ENCODE measurements around the gene CKAP2L.
A peak's percentile ranks its signal among the peaks of the same experiment; 100 is the strongest.

CKAP2L gene, protein sequence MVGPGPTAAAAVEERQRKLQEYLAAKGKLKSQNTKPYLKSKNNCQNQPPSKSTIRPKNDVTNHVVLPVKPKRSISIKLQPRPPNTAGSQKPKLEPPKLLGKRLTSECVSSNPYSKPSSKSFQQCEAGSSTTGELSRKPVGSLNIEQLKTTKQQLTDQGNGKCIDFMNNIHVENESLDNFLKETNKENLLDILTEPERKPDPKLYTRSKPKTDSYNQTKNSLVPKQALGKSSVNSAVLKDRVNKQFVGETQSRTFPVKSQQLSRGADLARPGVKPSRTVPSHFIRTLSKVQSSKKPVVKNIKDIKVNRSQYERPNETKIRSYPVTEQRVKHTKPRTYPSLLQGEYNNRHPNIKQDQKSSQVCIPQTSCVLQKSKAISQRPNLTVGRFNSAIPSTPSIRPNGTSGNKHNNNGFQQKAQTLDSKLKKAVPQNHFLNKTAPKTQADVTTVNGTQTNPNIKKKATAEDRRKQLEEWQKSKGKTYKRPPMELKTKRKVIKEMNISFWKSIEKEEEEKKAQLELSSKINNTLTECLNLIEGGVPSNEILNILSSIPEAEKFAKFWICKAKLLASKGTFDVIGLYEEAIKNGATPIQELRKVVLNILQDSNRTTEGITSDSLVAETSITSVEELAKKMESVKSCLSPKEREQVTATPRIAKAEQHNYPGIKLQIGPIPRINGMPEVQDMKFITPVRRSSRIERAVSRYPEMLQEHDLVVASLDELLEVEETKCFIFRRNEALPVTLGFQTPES

DNA sequence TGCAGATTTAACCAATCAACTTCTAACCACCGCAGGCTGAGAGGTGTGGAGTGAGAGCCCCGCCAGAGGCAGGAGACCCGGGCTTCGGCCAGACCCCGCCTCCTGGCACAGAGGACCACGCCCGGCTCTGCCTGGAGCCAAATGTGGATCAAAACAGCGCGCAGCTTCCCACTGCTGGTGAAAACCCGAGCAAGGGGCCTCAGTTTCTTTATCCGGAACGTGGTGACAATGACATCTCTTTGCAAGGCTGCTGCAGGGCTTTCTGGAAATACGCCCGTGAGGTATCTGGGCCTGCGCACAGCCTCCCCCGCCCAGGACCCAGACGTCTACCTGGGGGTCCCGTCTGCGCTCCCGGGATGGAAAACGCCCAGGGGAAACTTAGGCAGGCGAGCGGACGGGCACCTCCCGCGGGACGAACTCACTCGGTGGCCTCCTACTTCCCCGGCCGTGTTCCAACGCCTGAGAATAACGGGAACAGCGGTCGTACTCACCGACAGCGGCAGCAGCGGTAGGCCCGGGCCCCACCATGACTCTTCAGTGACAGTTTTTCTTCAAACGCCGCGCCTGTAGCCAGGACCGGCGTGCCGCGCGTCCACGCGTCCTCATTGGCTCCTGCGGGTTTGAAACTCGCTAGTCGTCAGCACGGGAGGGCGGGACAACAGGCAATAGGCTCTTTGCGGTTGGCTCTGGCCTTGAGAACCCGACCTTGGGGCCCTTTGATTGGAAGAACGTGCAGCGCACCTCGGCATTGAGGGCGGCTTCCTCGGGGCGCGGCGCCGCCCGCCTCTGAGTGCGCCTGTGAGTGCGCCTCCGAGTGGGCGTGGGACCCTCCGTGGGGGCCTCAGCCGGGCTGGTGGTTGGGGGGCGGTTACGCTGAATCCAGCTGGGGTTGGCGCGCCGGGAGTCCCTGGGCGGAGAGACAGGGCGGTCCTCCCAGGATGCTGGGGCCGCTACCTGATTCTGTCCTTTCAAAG is at the start of gene CKAP2L:
Gene CKAP2L, minus strand, starts transcription at position 539 of the 974 bp plus-strand sequence. Its CDS starts 11 bp downstream, at position 528.
- peak; percentile 87 to 93 for DNase-seq (ENCODE audit: low read depth in 2 of 2)

DNA sequence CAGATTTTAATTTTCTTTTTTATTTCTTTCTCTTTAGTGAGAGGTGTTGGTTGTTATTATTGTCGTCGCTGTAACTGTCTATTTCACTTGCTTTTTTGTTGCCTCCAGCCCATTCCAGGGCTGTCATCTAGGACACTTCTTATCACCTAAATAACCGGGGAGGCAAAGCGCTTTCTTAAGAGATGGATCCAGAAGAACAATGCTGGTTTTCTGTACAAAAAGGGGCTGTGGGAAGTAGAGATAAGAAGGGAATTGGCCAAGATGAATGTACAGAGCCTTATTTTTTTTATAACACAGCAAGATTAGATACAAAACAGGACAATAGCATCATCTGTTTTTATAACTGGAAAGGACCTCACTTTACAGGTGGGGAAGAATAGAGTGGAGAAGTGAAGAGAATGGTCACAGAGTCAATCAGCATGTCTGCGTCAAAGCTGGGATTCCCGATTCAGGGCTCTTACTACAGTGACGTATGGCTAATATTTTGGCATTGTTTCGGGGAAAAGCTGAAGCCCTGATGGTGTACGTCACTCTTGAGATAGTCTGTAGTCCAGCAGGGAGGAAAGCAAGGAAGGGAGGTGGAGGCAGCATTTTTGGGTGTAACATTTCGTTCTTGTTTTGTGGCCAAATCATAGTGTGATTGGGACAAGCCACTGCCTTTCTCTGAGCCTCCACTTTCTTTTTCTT is 49.0 kb upstream of the CKAP2L start:
- DNase-seq (ENCODE audit: low read depth in 2 of 2), result no peak

DNA sequence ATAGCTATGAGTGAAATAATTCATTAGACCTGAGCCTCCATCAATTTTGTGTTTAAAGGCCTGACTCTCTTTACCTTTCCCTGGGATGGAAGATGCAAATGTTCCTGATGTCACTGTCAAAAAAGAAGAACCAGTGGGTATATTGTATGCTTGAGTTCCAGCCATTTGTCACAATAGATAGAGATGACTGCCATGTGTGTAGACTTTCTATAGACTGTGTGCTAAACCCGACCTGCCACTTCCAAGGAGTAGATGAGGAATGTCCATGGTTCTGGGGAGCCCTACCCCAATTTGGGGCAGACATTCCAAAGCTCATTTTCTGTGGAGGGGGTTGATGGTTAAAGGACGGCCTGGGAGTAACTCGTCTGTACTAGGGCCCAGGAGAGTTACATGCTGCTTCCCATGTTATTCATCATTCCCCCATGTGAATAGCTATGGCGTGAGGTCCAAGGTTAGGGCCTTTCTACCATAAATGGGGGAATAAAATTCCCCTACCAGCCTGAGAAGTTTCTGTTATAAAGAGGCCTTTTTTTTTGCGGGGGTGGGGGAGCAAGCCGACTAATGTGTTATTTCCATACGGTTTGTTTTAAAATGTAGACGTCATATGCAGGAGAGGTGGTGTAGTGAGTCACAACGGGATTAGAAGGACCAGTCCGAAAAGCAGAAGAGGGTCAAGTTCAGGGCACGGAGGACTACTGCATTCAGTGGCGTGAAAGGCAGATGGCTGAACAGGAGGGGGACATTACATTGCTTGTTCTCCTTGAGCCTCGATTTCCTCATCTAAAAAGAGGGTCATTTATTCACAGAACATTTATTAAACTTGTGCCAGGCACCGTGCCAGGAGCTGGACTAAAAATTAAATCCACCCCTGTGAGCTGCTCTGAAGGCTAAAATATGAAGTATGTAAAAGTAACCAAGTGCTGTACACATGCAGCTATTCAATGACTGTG is 48.2 kb upstream of the CKAP2L start:
- no peak for DNase-seq (ENCODE audit: low read depth in 2 of 2)

DNA sequence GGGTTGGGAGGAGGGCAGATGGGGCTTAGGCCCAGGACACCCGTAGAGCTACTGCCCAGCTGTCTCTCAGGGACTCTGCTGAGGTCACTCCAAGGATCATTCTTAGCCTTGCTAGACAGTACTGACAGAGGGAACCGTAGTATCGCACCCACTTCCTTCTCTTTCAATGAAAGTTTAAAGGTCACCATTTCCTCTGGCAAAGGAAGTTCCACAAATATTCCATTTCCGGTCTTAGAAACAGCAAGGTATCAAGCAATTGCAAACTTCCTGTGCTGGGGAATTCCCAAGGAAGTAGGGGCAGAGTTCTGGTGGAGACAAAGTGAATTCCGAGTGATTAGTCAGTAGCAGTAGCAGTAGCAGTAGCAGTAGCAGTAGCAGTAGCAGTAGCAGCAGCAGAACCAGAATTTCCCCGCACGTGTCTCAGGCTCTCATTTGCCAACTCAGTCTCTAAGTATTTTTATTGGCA is 47.5 kb upstream of the CKAP2L start:
- DNase-seq (ENCODE audit: low read depth in 2 of 2), result no peak

DNA sequence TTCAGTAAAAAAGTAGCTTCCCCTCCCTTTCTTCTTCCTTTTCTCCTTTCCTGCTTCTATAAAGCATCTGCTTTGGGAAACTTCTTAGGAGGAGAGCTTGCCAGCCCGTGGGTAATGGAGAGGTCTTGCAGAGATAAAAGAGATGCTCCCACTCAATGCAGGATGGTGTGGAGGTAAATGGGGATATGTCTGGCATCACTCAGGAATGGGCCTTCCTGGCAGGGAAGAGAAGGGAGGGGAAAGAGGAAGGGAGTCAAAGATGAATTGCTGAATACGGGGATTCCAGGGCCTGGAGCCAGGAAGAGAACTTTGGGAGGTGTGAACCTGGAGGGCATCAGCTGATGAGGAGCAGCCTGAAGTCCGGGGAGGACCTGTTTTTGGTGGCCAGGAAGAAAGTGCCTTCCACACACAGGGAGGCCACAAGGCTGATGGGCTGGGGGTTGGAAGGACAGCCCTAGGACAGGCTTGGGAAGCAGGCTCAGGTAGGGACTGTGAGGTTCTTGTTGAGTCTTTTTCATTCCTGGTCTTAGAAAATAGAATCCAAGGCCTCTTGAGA is 46.9 kb upstream of the CKAP2L start:
- no peak for DNase-seq (ENCODE audit: low read depth in 2 of 2)

DNA sequence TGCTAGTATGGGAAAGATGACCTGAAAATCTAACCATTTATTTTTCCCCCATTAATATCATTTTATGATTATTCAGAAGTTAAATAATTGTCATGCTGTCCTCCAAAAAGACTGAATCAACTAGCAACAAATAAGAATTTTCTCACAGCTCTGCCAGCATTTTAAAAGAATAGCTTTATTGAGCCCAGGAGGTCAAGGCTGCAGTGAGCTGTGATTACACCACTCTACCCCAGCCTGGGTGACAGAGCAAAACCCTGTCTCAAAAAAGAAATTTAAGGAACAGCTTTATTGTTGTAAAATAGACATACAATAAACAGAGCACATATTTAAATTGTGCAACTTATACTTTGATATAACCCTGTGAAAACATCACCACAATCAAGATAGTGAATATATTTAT is 44.7 kb upstream of the CKAP2L start:
- DNase-seq (ENCODE audit: low read depth in 2 of 2), result no peak

DNA sequence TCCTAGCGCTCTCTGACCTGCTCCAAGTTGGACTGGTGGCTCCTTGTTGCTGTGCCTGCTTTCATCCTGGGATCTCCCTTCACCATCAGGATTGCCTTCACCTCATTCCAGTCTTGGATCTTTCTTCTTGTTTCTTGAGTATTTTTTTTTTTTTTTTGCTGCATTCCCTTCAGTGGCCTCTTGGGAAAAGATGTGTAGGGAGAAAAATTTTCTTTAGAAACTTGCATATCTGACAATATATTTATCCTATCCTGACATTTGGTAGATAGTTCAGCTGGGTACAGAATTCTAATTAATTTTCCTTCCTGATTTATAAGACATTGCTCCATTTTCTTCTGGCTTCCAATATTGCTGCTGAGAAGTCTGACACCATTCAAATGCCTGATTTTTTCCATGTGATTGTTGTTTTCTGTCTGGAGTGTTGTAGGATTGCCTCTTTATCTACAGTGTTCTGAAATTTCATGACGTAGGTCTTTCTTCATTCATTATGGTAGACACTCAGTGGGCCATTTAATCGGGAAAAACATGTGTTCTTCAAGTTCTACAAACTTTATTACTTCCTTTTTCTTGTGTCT is 42.9 kb upstream of the CKAP2L start:
- DNase-seq (ENCODE audit: low read depth in 2 of 2), result no peak

DNA sequence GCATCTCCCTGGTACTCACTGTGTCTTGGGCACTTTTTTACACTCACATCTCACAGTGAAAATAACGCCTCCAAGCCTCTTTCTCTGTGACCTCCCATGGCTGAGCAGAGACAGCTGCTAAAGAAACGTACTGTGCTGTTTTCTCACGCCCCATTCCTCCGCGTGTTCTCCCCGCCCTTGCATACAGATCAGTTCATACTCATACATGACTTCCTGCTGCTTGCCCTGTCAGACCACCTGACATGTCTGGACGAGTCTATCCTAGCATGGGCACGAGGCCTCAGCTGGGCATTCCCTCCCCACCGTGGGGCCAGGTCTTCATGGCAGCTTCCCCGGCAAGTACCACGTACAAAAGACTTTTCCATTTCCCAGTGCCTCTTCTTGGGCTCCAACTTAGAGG is 41.1 kb upstream of the CKAP2L start:
- no peak for DNase-seq (ENCODE audit: low read depth in 2 of 2)

DNA sequence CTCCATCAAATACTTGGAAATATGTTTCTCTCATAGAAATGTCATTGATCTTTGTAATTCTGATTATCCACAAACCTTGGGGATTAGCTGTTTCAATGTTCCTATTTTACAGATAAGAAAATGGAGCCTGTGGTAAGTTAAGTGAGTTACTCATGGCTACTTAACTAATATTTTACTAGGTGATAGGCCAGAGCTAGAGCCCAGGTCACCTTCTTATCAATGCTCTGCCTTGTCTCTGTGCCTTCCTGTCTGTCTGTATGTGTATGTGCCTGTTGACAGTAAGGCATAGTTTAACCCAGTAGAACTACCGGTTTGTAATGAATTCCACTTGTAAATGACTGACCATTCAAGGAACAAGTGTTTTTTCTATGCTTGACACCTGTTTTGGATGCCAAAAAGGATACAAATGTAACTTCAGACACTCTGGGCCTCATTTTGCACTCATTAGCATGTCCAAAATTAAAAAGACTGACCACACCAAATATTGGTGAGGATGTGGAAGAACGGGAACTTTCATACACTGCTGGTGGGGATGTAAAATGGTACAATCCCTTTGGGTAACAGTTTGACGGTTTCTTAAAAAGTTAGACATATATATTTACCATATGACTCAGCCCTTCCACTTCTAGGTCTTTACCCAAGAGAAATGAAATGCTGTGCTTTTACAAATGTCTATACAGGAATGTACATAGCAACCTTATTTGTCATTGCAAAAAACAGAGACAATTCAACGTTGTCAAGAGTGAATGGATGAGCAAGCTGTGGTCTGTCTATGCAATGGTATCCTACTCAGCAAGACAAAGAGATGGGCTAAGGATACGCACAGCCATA is 39.5 kb upstream of the CKAP2L start:
- DNase-seq (ENCODE audit: low read depth in 2 of 2), result no peak

DNA sequence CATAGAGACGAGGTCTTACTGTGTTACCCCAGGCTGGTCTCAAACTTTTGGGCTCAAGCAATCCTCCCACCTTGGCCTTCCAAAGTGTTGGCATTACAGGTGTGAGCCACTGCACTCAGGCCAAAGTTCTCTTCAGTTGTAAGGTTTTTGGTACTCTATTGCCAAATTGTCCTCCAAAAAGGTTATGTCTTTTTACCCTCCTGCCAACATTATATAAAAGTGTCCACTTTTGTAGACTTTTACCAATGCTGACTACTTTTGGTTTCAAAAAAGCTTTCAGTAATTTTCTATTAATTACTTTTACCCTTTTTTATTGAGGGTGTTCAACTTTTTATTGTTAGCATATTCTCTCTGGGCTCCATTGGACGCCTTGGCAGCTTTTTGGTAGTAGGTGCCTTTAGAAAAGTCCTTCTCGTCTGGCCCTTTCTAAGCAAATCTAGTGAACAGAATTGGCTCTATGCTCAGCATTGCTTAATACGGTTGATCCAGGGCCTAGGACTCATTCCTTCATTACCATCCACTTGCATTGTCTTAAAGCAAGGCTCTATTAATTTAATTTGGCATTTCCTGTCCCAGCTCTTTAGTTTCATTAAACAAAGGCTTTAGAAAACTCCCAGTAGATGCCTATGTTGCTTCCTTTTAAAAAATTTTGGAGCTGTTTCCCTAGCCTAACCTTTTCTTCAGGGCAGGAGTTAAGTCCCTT is 36.6 kb upstream of the CKAP2L start:
- no peak for DNase-seq (ENCODE audit: low read depth in 2 of 2)

DNA sequence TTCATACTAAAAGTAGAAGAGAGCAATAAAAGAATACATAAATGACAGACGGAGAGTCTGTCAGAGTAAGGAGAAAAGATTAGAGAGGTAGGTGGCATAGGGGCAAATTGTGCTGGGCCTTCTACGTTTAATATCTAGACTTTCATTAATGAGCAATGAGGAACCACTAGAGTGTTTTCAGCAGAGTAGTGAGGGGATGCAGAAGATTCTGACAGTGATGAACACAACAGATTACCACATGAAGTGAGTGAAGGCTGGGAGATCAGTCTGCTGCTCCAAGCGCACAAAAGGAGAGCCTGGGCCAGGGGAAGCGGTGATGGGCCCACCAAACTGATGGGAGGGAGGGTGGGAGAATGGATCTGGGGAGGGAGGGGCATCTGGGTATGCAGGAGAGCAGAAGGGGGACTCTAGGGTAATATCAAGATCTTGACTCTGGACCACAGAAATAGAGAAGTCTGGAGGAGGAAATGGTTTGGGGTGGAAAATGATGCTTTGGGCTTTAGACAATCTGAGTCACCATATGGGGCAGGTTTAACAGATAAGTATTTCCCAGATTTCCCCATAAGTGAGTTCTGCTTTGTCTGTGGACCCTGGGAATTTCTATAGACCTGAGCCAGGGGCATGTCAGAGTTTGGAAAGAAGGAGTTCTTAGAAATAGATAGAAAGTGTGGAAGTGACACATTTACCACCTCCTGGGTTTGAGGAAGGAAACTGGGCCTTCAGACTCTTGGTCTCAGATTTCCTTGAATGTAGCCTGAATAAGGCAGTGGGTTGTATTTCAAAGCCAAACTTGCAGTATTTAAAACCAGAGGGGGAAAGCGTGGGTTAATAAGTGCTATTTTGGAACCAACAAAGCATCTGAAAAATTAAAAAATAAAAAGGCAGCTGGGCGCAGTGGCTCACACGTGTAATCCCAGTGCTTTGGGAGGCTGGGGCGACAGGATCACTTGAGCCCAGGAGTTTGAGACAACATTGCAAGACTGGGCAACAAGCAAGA is 34.9 kb upstream of the CKAP2L start:
- DNase-seq (ENCODE audit: low read depth in 2 of 2), result no peak

DNA sequence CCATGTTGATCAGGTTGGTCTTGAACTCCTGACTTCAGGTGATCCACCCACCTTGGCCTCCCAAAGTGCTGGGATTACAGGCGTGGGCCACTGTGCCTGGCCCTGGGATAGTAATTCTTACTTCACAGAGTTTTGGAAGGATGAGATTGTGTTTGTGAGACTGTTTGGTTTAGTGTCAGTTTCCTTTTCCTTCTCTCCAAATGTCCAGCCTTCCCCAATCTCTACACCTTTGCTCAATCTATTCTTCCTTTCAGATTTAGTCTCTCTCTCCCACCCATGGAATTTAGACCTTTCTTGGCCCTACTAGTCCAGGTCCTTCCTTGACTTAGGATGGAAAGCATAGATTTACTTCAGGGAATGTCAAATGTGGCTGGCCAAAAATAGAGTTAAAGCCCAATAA is 32.1 kb upstream of the CKAP2L start:
- no peak for DNase-seq (ENCODE audit: low read depth in 2 of 2)

DNA sequence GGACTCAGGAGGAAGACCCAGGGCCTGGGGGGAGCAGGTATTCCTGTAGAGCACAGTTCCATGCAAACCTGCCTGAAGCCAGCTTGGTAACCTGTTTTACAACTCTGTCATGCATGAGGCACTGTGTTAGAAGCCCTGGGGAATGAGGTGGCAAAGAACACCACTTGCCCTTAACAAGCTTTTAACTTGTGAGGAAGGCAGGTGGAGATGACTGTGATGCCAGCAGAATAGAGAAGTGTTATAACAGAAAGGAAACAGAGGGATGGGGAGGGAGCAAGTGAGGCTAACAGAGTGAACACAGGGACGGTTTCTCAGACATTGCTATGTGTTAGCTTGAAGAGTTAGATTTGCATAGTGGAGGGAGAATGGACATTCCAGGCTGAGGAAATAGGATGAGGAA is 31.4 kb upstream of the CKAP2L start:
- DNase-seq (ENCODE audit: low read depth in 2 of 2), result no peak

DNA sequence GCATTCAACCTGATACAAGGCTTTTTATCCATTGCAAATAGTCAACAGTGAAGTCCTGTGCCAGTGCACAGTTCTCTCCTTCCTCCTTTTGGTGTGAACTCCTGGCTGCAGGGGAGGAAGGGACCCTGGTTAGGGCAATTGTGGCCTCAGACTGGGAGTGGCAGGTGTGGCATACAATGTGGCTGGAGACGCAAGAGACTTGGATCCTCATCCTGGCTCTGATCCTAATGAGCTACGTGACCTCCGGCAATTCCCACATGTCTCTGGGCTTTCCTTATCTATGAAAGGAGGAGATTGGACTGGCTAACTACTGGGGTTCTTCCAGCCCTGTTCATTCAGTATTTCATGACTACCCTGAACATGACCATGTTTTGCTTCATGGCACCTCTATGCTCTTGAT is 30.4 kb upstream of the CKAP2L start:
- no peak for DNase-seq (ENCODE audit: low read depth in 2 of 2)

DNA sequence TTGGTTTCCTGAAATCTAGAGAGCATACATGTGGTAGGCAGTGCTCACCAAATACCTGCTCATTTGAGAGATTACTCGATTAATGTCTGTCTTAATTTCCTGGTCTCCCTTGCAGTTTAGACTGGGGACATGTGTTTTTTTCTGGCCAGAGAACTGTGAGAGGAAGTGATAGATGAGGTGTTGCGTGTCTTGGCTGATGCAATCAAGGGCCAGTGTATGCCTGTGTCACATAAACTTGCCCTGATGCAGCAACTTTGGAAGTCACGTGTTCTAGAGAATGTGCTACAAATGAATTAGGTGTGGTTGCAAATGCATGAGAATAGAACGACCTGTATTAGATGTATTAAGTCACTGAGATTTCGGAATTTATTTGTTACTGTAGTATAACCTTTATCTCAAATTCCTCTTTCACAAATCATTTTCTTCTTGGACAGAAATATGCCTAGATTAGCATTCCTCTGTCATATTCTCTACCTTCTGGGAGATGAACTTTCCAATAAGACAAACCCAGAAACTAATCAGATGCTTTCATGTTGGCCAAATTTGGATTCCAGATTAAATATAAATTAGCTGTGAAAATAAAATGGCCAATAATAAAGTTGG is 29.8 kb upstream of the CKAP2L start:
- DNase-seq (ENCODE audit: low read depth in 2 of 2), result peak in 1 of 2 donors; percentile 0

DNA sequence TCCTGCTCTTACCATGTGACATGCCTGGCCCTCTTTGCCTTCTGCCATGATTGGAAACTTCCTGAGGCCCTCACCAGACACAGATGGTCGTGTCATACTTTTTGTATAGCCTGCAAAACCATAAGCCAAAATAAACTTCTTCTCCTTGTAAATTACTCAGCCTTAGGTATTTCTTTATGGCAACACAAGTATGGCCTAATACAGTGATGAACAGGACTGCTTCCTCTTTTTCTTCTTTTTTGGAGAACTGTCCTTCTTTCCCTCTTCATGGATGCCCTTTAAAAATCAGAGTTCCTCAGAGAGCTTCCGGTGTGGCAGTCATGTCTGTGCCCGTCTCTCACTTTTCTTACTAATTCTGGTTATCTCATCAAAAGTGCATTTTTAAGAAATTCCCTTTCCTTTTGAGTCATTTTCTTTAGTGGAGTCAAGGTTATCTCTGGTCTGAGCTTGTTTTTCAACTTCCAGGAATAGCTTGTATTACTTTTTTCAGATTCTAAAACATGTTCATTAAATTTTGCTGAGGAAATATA is 29.1 kb upstream of the CKAP2L start:
- no peak for DNase-seq (ENCODE audit: low read depth in 2 of 2)

Data from stimulated activated CD8-positive, alpha-beta memory T cell treated with anti-CD3 and anti-CD28 coated beads, Interleukin-15, amount 100 ng/mL, for 4 hours (primary cell).